A673 (cell line): ENCODE results near the gene APOA5. TPM values are rescaled to one million over a fixed set of nuclear protein-coding genes. Genes with fewer than 3 reads are reported as not detected.

Source experiments
- BruUV-seq: library from RNA; stranded (reverse); fragments of 400-500 nt; replicated peaks from 2 replicates; lab custom pipeline; 2021; lab: Mats Ljungman, UMichigan
- CTCF ChIA-PET: fragments of 300-600 bp; sonication (Branson Sonifier 250); formaldehyde crosslinking; loops from one replicate; lab custom pipeline; 2022; ENCODE audit warnings: antibody characterized with exemption; lab: Charles Lee
- POLR2A ChIA-PET: fragments of 300-600 bp; sonication (Branson Sonifier 250); formaldehyde crosslinking; loops from one replicate; lab custom pipeline; 2022; ENCODE audit warnings: antibody characterized with exemption; ENCODE audit not compliant: low non-redundant PET; lab: Charles Lee
- DNase-seq: peaks from one replicate; pipeline ENCODE4 v3.0.0-alpha.2; 2015; ENCODE audit warnings: low spot score
- H3K27ac ChIP-seq: fragments of 200-600 bp; sonication (generic); 2 replicates; pipeline ENCODE4 v1.5.1; 2016; ENCODE audit warnings: mixed run types, low read depth, mild to moderate bottlenecking, mixed read lengths, antibody characterized with exemption, low read length; ENCODE audit not compliant: poor library complexity, severe bottlenecking
- H3K27me3 ChIP-seq: fragments of 200-600 bp; sonication (generic); replicated peaks from 2 replicates; pipeline ENCODE4 v1.6.1; 2017; ENCODE audit warnings: mixed run types, low read depth, mild to moderate bottlenecking, mixed read lengths, antibody characterized with exemption, low read length; ENCODE audit not compliant: insufficient read depth, poor library complexity
- H3K36me3 ChIP-seq: fragments of 200-600 bp; sonication (generic); 2 replicates; pipeline ENCODE4 v1.6.1; 2016; ENCODE audit warnings: mixed run types, mild to moderate bottlenecking, mixed read lengths, antibody characterized with exemption, low read length; ENCODE audit not compliant: insufficient read depth, poor library complexity, severe bottlenecking
- H3K4me1 ChIP-seq: fragments of 200-600 bp; sonication (generic); 2 replicates; pipeline ENCODE4 v1.6.1; 2017; ENCODE audit warnings: mixed run types, mild to moderate bottlenecking, mixed read lengths, antibody characterized with exemption, low read length; ENCODE audit not compliant: insufficient read depth, poor library complexity, severe bottlenecking
- H3K4me3 ChIP-seq: fragments of 200-600 bp; sonication (generic); 2 replicates; pipeline ENCODE4 v1.5.1; 2016; ENCODE audit warnings: low read depth, mixed run types, mild to moderate bottlenecking, mixed read lengths, low read length; ENCODE audit not compliant: poor library complexity, severe bottlenecking
- H3K9me3 ChIP-seq: fragments of 200-600 bp; sonication (generic); 2 replicates; pipeline ENCODE4 v1.6.1; 2016; ENCODE audit warnings: mixed run types, low read depth, mild to moderate bottlenecking, mixed read lengths, antibody characterized with exemption, low read length; ENCODE audit not compliant: poor library complexity, severe bottlenecking
- CTCF ChIP-seq: fragments of 300-800, 200-600 bp; sonication (generic); conservative IDR thresholded peaks from 2 replicates; pipeline ENCODE4 v1.5.1; 2017; ENCODE audit warnings: low read depth, mild to moderate bottlenecking, antibody characterized with exemption, low read length, moderate library complexity, mixed read lengths
- EZH2 ChIP-seq: fragments of 200-600 bp; sonication (generic); IDR thresholded peaks from 2 replicates; pipeline ENCODE4 v1.6.1; 2017; ENCODE audit warnings: borderline replicate concordance, low read depth, mild to moderate bottlenecking, mixed read lengths, antibody characterized with exemption, low read length; ENCODE audit not compliant: poor library complexity, severe bottlenecking
- intact Hi-C: fragments of 100-400 bp; cut with micrococcal nuclease; formaldehyde crosslinking; loops from one replicate; pipeline ENCODE4 v1.10.0; 2022; ENCODE audit not compliant: unreplicated experiment
- total RNA-seq: library from RNA; stranded (reverse); gene quantifications from 2 replicates; pipeline ENCODE4 v1.2.3, GENCODE V29; 2021

The APOA5 gene
- total RNA-seq, 1 experiment from 2014 or later = not detected

GRCh38 chr11:116828632-116829524 is 37.2 kb upstream of the APOA5 start:
- H3K4me1 ChIP-seq = peaks cover 6% of the 10 kb centered on the region
- H3K4me3 ChIP-seq = no peak overlapping the region
- H3K9me3 ChIP-seq = no peaks in the 10 kb centered on the region
- TF ChIP-seq EZH2 (no peak), CTCF (no peak)
- no TSS peak for BruUV-seq
- no peak overlapping the region for H3K27ac ChIP-seq
- H3K27me3 ChIP-seq = no peaks in the 10 kb centered on the region
- ChIA-PET CTCF (no interaction called here), POLR2A (no interaction called here)
- H3K36me3 ChIP-seq = no peaks in the 10 kb centered on the region
- intact Hi-C loops = no loop called here
- DNase-seq = no peak

GRCh38 chr11:116827461-116827860 is 35.8 kb upstream of the APOA5 start:
- ChIA-PET CTCF (no interaction called here), POLR2A (interaction anchor here (0.6 kb wide), 1 partner anchor 338 kb away, joined by 3 read pairs; no protein-coding TSS in a partner anchor)
- Histone ChIP-seq H3K27ac (no peak overlapping the region), H3K4me1 (peaks cover 6% of the 10 kb centered on the region), H3K36me3 (no peaks in the 10 kb centered on the region), H3K4me3 (no peak overlapping the region), H3K9me3 (no peaks in the 10 kb centered on the region), H3K27me3 (no peaks in the 10 kb centered on the region)
- intact Hi-C loops = no loop called here
- no peak for TF ChIP-seq EZH2
- no peak for DNase-seq
- BruUV-seq = no TSS peak

GRCh38 chr11:116826751-116827431 is 35.2 kb upstream of the APOA5 start:
- H3K4me1 ChIP-seq = peaks cover 6% of the 10 kb centered on the region
- POLR2A ChIA-PET = no interaction called here
- no peak for TF ChIP-seq CTCF
- TF ChIP-seq EZH2 = no peak
- H3K4me3 ChIP-seq = no peak overlapping the region
- H3K27ac ChIP-seq = no peak overlapping the region
- BruUV-seq = no TSS peak
- no peaks in the 10 kb centered on the region for H3K36me3 ChIP-seq
- H3K9me3 ChIP-seq = no peaks in the 10 kb centered on the region
- intact Hi-C loops = no loop called here
- CTCF ChIA-PET = no interaction called here
- no peaks in the 10 kb centered on the region for H3K27me3 ChIP-seq
- no peak for DNase-seq
